ENCODE measurements around the gene MZB1.

GRCh38 chr5:139381837-139382761, 7.6 kb downstream of the MZB1 start:
- no peak for TF ChIP-seq POLR2AphosphoS5 (IDR thresholded peaks at IDR 0.05; ENCODE audit: insufficient read depth in 1 of 2, low read depth in 1 of 2)
- no peak for TF ChIP-seq POLR2A (IDR thresholded peaks at IDR 0.05)
- TF ChIP-seq CTCF (IDR thresholded peaks at IDR 0.05), result no peak

Measured in vagina (tissue), 2 donors.